ENCODE data around the gene PIM3.

Gene PIM3

GRCh38 chr22:49995041-49995360 is 34.4 kb downstream of the PIM3 start:
- Histone ChIP-seq H3K4me2 (ENCODE audit: low read depth, low read length, poor library complexity, severe bottlenecking) (no peak overlapping the region), H3K36me3 (ENCODE audit: low read length) (no peaks in the 10 kb centered on the region), H3K9me2 (replicated peaks; ENCODE audit: insufficient read depth, low read length) (no peaks in the 10 kb centered on the region), H2AFZ (ENCODE audit: low read depth, low read length, severe bottlenecking) (no peak overlapping the region), H3K9ac (ENCODE audit: low read length) (no peak overlapping the region), H3K27me3 (ENCODE audit: low read length) (no peaks in the 10 kb centered on the region), H3K79me2 (ENCODE audit: insufficient read depth, low read length) (no peaks in the 10 kb centered on the region), H3K4me3 (ENCODE audit: insufficient read depth, low read length, poor library complexity, severe bottlenecking) (no peak overlapping the region), H3F3A (ENCODE audit: insufficient read depth) (no peaks in the 10 kb centered on the region), H4K20me1 (ENCODE audit: low read depth, low read length) (no peaks in the 10 kb centered on the region), H3K9me3 (ENCODE audit: insufficient read depth, low read length) (no peaks in the 10 kb centered on the region), H3K27ac (ENCODE audit: low read depth, low read length) (no peak overlapping the region)
- TF ChIP-seq, protein P1, sequence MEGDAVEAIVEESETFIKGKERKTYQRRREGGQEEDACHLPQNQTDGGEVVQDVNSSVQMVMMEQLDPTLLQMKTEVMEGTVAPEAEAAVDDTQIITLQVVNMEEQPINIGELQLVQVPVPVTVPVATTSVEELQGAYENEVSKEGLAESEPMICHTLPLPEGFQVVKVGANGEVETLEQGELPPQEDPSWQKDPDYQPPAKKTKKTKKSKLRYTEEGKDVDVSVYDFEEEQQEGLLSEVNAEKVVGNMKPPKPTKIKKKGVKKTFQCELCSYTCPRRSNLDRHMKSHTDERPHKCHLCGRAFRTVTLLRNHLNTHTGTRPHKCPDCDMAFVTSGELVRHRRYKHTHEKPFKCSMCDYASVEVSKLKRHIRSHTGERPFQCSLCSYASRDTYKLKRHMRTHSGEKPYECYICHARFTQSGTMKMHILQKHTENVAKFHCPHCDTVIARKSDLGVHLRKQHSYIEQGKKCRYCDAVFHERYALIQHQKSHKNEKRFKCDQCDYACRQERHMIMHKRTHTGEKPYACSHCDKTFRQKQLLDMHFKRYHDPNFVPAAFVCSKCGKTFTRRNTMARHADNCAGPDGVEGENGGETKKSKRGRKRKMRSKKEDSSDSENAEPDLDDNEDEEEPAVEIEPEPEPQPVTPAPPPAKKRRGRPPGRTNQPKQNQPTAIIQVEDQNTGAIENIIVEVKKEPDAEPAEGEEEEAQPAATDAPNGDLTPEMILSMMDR (IDR thresholded peaks at IDR 0.05; ENCODE audit: insufficient read depth, low read length, poor library complexity, severe bottlenecking) = no peak
- TF ChIP-seq EZH2phosphoT487 (conservative IDR thresholded peaks at IDR 0.05; ENCODE audit: low read length) = no peak

DNA sequence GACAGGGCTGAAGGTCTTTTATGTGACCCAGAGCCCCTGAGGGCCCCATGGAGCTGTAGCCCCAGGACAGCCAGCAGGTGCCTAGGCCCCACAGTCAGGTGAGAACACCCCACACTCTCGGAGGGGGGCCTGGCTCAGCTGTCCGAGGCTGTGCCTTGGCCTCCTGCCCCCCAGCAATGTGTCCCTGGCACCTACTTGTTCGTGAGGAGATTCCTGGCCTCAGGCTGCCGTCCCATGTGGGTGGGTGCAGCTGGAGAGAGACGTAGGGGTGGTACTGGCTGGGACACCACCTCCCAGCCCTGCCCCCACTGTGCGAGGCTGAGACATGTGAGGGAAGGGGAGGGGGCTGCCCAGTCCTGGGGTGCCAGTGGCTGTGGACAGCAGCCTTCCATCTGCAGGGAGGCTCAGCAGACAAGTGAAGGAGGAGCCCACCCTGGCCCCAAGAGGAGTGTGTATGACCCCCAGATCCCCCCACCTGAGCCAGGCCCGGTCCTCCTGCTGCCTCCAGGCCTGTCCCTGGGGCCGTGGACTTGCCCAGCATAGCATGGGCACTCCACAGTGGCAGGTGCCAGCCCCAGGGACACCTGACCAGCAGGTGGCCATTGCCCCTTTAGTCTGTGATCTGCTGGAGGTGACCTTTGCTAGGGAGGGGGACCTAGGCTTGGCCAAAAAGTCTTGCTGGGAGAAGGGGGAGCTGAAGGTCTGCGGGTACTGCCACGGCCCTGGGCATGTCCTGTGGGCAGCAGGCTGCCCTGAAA is 35.0 kb downstream of the PIM3 start:
- no peaks in the 10 kb centered on the region for H3F3A ChIP-seq (ENCODE audit: insufficient read depth)
- no peaks in the 10 kb centered on the region for H3K36me3 ChIP-seq (ENCODE audit: low read length)
- no peak overlapping the region for H3K4me2 ChIP-seq (ENCODE audit: low read depth, low read length, poor library complexity, severe bottlenecking)
- H3K9ac ChIP-seq (ENCODE audit: low read length) = no peak overlapping the region
- no peak overlapping the region for H2AFZ ChIP-seq (ENCODE audit: low read depth, low read length, severe bottlenecking)
- H3K9me2 ChIP-seq (replicated peaks; ENCODE audit: insufficient read depth, low read length) = no peaks in the 10 kb centered on the region
- H4K20me1 ChIP-seq (ENCODE audit: low read depth, low read length) = no peaks in the 10 kb centered on the region
- no peaks in the 10 kb centered on the region for H3K27me3 ChIP-seq (ENCODE audit: low read length)
- no peaks in the 10 kb centered on the region for H3K9me3 ChIP-seq (ENCODE audit: insufficient read depth, low read length)
- no peak overlapping the region for H3K27ac ChIP-seq (ENCODE audit: low read depth, low read length)
- H3K4me3 ChIP-seq (ENCODE audit: insufficient read depth, low read length, poor library complexity, severe bottlenecking) = no peak overlapping the region
- no peaks in the 10 kb centered on the region for H3K79me2 ChIP-seq (ENCODE audit: insufficient read depth, low read length)
- TF ChIP-seq EZH2phosphoT487 (conservative IDR thresholded peaks at IDR 0.05; ENCODE audit: low read length) = no peak
- TF ChIP-seq, protein P1 (IDR thresholded peaks at IDR 0.05; ENCODE audit: insufficient read depth, low read length, poor library complexity, severe bottlenecking) = no peak

DNA sequence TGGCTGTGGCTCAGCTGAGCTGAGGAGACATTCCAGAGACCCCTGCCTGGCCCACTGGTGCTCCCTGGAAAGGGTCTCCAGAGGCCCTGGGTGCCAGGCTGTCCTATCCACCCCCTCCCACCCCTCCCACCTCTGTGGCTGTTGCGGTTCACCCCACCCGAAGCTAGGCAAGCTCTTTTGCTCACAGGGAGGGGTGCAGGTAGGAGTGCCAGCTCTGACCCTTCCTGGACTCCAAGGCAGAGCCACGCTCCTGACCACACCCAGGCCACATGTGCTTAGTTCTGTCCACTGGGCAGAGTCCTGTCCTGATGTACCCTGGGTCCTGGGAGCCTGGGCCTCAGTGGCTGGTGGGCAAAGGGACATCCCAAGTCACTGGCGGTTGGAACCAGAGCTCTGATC is 35.5 kb downstream of the PIM3 start:
- H4K20me1 ChIP-seq (ENCODE audit: low read depth, low read length) = no peaks in the 10 kb centered on the region
- no peaks in the 10 kb centered on the region for H3K27me3 ChIP-seq (ENCODE audit: low read length)
- no peaks in the 10 kb centered on the region for H3K36me3 ChIP-seq (ENCODE audit: low read length)
- H3F3A ChIP-seq (ENCODE audit: insufficient read depth) = no peaks in the 10 kb centered on the region
- H3K9me2 ChIP-seq (replicated peaks; ENCODE audit: insufficient read depth, low read length) = no peaks in the 10 kb centered on the region
- H3K79me2 ChIP-seq (ENCODE audit: insufficient read depth, low read length) = no peaks in the 10 kb centered on the region
- no peak overlapping the region for H2AFZ ChIP-seq (ENCODE audit: low read depth, low read length, severe bottlenecking)
- no peaks in the 10 kb centered on the region for H3K9me3 ChIP-seq (ENCODE audit: insufficient read depth, low read length)
- H3K9ac ChIP-seq (ENCODE audit: low read length) = no peak overlapping the region
- TF ChIP-seq EZH2phosphoT487 (conservative IDR thresholded peaks at IDR 0.05; ENCODE audit: low read length) = no peak
- TF ChIP-seq, protein P1 (IDR thresholded peaks at IDR 0.05; ENCODE audit: insufficient read depth, low read length, poor library complexity, severe bottlenecking) = no peak
- no peak overlapping the region for H3K4me2 ChIP-seq (ENCODE audit: low read depth, low read length, poor library complexity, severe bottlenecking)
- H3K27ac ChIP-seq (ENCODE audit: low read depth, low read length) = no peak overlapping the region
- no peak overlapping the region for H3K4me3 ChIP-seq (ENCODE audit: insufficient read depth, low read length, poor library complexity, severe bottlenecking)

Data from SU-DHL-6 (cell line).